Astrocyte (in vitro differentiated cells and primary cell): ENCODE data around the gene ACTR1A.

Experiments used
- CTCF ChIP-seq: IDR thresholded peaks from 2 replicates; pipeline ENCODE4 v1.5.1; 2011; ENCODE audit warnings: low read depth, mild to moderate bottlenecking, inconsistent platforms, low read length, moderate library complexity; ENCODE audit not compliant: insufficient read depth
- EZH2 ChIP-seq: IDR thresholded peaks from 2 replicates; pipeline ENCODE4 v1.6.1; 2012; ENCODE audit warnings: mild to moderate bottlenecking, low read length, inconsistent platforms; ENCODE audit not compliant: insufficient read depth

- TF ChIP-seq CTCF (no peak), EZH2 (no peak)
These were observed 20.4 kb upstream of the ACTR1A start for GRCh38 chr10:102522874-102523249.
